ENCODE measurements around the gene DPP6. TPM values are rescaled to one million over a fixed set of nuclear protein-coding genes. Genes with fewer than 3 reads are reported as not detected.
"Not testable (repeated sequence)": the region's sequence is repeated elsewhere in the genome, so short reads cannot be mapped to it uniquely, and the experiment has no call there.

DPP6 gene
- total RNA-seq, 1 donor from 2014 or later: not detected

- DNase-seq (ENCODE audit: low spot score): no peak
- H3K36me3 Mint-ChIP-seq (ENCODE audit: low read depth): no peaks in the 10 kb centered on the region
- intact Hi-C loops (cut with micrococcal nuclease): no loop called here
- no peaks in the 10 kb centered on the region for H3K27me3 Mint-ChIP-seq (ENCODE audit: low read depth)
- no peak overlapping the region for H3K27ac Mint-ChIP-seq
- peaks cover 27% of the 10 kb centered on the region for H3K9me3 Mint-ChIP-seq
- H3K4me1 Mint-ChIP-seq (ENCODE audit: low read depth): no peaks in the 10 kb centered on the region
- no peak overlapping the region for H3K4me3 Mint-ChIP-seq (ENCODE audit: low read depth)
Observed at GRCh38 chr7:154651501-154651900, 599.3 kb downstream of the DPP6 start.

GRCh38 chr7:154652564-154652963 is 600.4 kb downstream of the DPP6 start:
- Mint-ChIP-seq H3K4me1 (ENCODE audit: low read depth) (no peaks in the 10 kb centered on the region), H3K27ac (no peak overlapping the region), H3K9me3 (peaks cover 29% of the 10 kb centered on the region), H3K27me3 (ENCODE audit: low read depth) (no peaks in the 10 kb centered on the region), H3K36me3 (ENCODE audit: low read depth) (no peaks in the 10 kb centered on the region), H3K4me3 (ENCODE audit: low read depth) (no peak overlapping the region)
- no peak for DNase-seq (ENCODE audit: low spot score)
- intact Hi-C loops (cut with micrococcal nuclease): no loop called here

- intact Hi-C loops (cut with micrococcal nuclease): no loop called here
- Mint-ChIP-seq H3K27me3 (ENCODE audit: low read depth) (no peaks in the 10 kb centered on the region), H3K4me1 (ENCODE audit: low read depth) (no peaks in the 10 kb centered on the region), H3K27ac (no peak overlapping the region), H3K36me3 (ENCODE audit: low read depth) (no peaks in the 10 kb centered on the region), H3K9me3 (peaks cover 34% of the 10 kb centered on the region), H3K4me3 (ENCODE audit: low read depth) (no peak overlapping the region)
- DNase-seq (ENCODE audit: low spot score): no peak
Observed at GRCh38 chr7:154653281-154653680, 601.1 kb downstream of the DPP6 start.

GRCh38 chr7:154656618-154657017 is 604.4 kb downstream of the DPP6 start:
- no peak overlapping the region for H3K4me3 Mint-ChIP-seq (ENCODE audit: low read depth)
- no peak for DNase-seq (ENCODE audit: low spot score)

GRCh38 chr7:154666768-154667167 is 614.6 kb downstream of the DPP6 start:
- no peaks in the 10 kb centered on the region for H3K27me3 Mint-ChIP-seq (ENCODE audit: low read depth)
- intact Hi-C loops (cut with micrococcal nuclease): no loop called here

More at GRCh38 chr7:154656618-154657017, 604.4 kb downstream of the DPP6 start:
- no peaks in the 10 kb centered on the region for H3K27me3 Mint-ChIP-seq (ENCODE audit: low read depth)
- intact Hi-C loops (cut with micrococcal nuclease): no loop called here
- no peak overlapping the region for H3K27ac Mint-ChIP-seq
- H3K4me1 Mint-ChIP-seq (ENCODE audit: low read depth): no peaks in the 10 kb centered on the region
- no peaks in the 10 kb centered on the region for H3K36me3 Mint-ChIP-seq (ENCODE audit: low read depth)
- H3K9me3 Mint-ChIP-seq: peaks cover 35% of the 10 kb centered on the region

GRCh38 chr7:154672659-154673415 is 620.6 kb downstream of the DPP6 start:
- intact Hi-C loops (cut with micrococcal nuclease): no loop called here
- no peaks in the 10 kb centered on the region for H3K27me3 Mint-ChIP-seq (ENCODE audit: low read depth)
- peaks cover 13% of the 10 kb centered on the region for H3K9me3 Mint-ChIP-seq
- H3K4me3 Mint-ChIP-seq (ENCODE audit: low read depth): no peak overlapping the region
- H3K4me1 Mint-ChIP-seq (ENCODE audit: low read depth): no peaks in the 10 kb centered on the region
- no peak for DNase-seq (ENCODE audit: low spot score)
- no peak overlapping the region for H3K27ac Mint-ChIP-seq
- no peaks in the 10 kb centered on the region for H3K36me3 Mint-ChIP-seq (ENCODE audit: low read depth)

More at GRCh38 chr7:154666768-154667167, 614.6 kb downstream of the DPP6 start:
- Mint-ChIP-seq H3K9me3 (peaks cover 28% of the 10 kb centered on the region), H3K36me3 (ENCODE audit: low read depth) (no peaks in the 10 kb centered on the region), H3K4me3 (ENCODE audit: low read depth) (no peak overlapping the region), H3K27ac (no peak overlapping the region), H3K4me1 (ENCODE audit: low read depth) (no peaks in the 10 kb centered on the region)
- DNase-seq (ENCODE audit: low spot score): no peak

- H3K9me3 Mint-ChIP-seq: peaks cover 16% of the 10 kb centered on the region
- DNase-seq (ENCODE audit: low spot score): no peak
Observed at GRCh38 chr7:154674191-154674590, 622.0 kb downstream of the DPP6 start.

GRCh38 chr7:154675560-154675959 is 623.4 kb downstream of the DPP6 start:
- H3K27me3 Mint-ChIP-seq (ENCODE audit: low read depth): no peaks in the 10 kb centered on the region
- no peaks in the 10 kb centered on the region for H3K36me3 Mint-ChIP-seq (ENCODE audit: low read depth)
- intact Hi-C loops (cut with micrococcal nuclease): no loop called here
- no peak overlapping the region for H3K27ac Mint-ChIP-seq
- no peaks in the 10 kb centered on the region for H3K4me1 Mint-ChIP-seq (ENCODE audit: low read depth)
- no peak for DNase-seq (ENCODE audit: low spot score)
- peaks cover 16% of the 10 kb centered on the region for H3K9me3 Mint-ChIP-seq
- no peak overlapping the region for H3K4me3 Mint-ChIP-seq (ENCODE audit: low read depth)

More at GRCh38 chr7:154674191-154674590, 622.0 kb downstream of the DPP6 start:
- Mint-ChIP-seq H3K4me1 (ENCODE audit: low read depth) (no peaks in the 10 kb centered on the region), H3K4me3 (ENCODE audit: low read depth) (no peak overlapping the region), H3K36me3 (ENCODE audit: low read depth) (no peaks in the 10 kb centered on the region), H3K27ac (no peak overlapping the region), H3K27me3 (ENCODE audit: low read depth) (no peaks in the 10 kb centered on the region)
- intact Hi-C loops (cut with micrococcal nuclease): no loop called here

- H3K27ac Mint-ChIP-seq; H3K4me3 Mint-ChIP-seq (ENCODE audit: low read depth); intact Hi-C loops (cut with micrococcal nuclease); DNase-seq (ENCODE audit: low spot score); H3K27me3 Mint-ChIP-seq (ENCODE audit: low read depth); H3K36me3 Mint-ChIP-seq (ENCODE audit: low read depth); H3K4me1 Mint-ChIP-seq (ENCODE audit: low read depth): not testable (repeated sequence)
- H3K9me3 Mint-ChIP-seq: peaks cover 16% of the 10 kb centered on the region
Observed at GRCh38 chr7:154676033-154676421, 623.8 kb downstream of the DPP6 start.

- intact Hi-C loops (cut with micrococcal nuclease): no loop called here
- Mint-ChIP-seq H3K9me3 (peaks cover 16% of the 10 kb centered on the region), H3K27ac (no peak overlapping the region), H3K27me3 (ENCODE audit: low read depth) (no peaks in the 10 kb centered on the region), H3K36me3 (ENCODE audit: low read depth) (no peaks in the 10 kb centered on the region), H3K4me3 (ENCODE audit: low read depth) (no peak overlapping the region), H3K4me1 (ENCODE audit: low read depth) (no peaks in the 10 kb centered on the region)
- DNase-seq (ENCODE audit: low spot score): no peak
Observed at GRCh38 chr7:154676422-154677073, 624.4 kb downstream of the DPP6 start.

GRCh38 chr7:154677454-154677853 is 625.3 kb downstream of the DPP6 start:
- Mint-ChIP-seq H3K27ac (no peak overlapping the region), H3K4me1 (ENCODE audit: low read depth) (no peaks in the 10 kb centered on the region), H3K27me3 (ENCODE audit: low read depth) (no peaks in the 10 kb centered on the region), H3K4me3 (ENCODE audit: low read depth) (no peak overlapping the region), H3K36me3 (ENCODE audit: low read depth) (no peaks in the 10 kb centered on the region), H3K9me3 (peaks cover 16% of the 10 kb centered on the region)
- intact Hi-C loops (cut with micrococcal nuclease): no loop called here
- DNase-seq (ENCODE audit: low spot score): no peak

- H3K36me3 Mint-ChIP-seq (ENCODE audit: low read depth); H3K4me3 Mint-ChIP-seq (ENCODE audit: low read depth); intact Hi-C loops (cut with micrococcal nuclease); H3K27me3 Mint-ChIP-seq (ENCODE audit: low read depth); H3K4me1 Mint-ChIP-seq (ENCODE audit: low read depth); DNase-seq (ENCODE audit: low spot score); H3K27ac Mint-ChIP-seq: not testable (repeated sequence)
- H3K9me3 Mint-ChIP-seq: peaks cover 16% of the 10 kb centered on the region
Observed at GRCh38 chr7:154678001-154678550, 625.9 kb downstream of the DPP6 start.

GRCh38 chr7:154679379-154680053 is 627.3 kb downstream of the DPP6 start:
- intact Hi-C loops (cut with micrococcal nuclease): no loop called here
- no peaks in the 10 kb centered on the region for H3K27me3 Mint-ChIP-seq (ENCODE audit: low read depth)
- H3K9me3 Mint-ChIP-seq: peaks cover 12% of the 10 kb centered on the region

More at GRCh38 chr7:154679379-154680053, 627.3 kb downstream of the DPP6 start:
- H3K4me1 Mint-ChIP-seq (ENCODE audit: low read depth): no peaks in the 10 kb centered on the region
- H3K27ac Mint-ChIP-seq: no peak overlapping the region
- H3K36me3 Mint-ChIP-seq (ENCODE audit: low read depth): no peaks in the 10 kb centered on the region
- DNase-seq (ENCODE audit: low spot score): no peak
- no peak overlapping the region for H3K4me3 Mint-ChIP-seq (ENCODE audit: low read depth)

All from activated T-helper 2 cell treated with anti-CD3 and anti-CD28 coated beads, Interferon-gamma antibody, Interleukin-2, Interleukin-4, amounts not matched to agents 10 μg/mL and 5 μg/mL and 100 μg/mL, durations not matched to agents 14 hours and 24 hours and 36 hours (primary cell).